Fibroblast of the aortic adventitia (primary cell): ENCODE results near the gene FRAS1. TPM values are rescaled to one million over a fixed set of nuclear protein-coding genes. Genes with fewer than 3 reads are reported as not detected.

ENCODE experiments used
- DNase-seq: peaks from one replicate; pipeline ENCODE4 v3.0.0-alpha.2; 2010; ENCODE audit warnings: low read depth
- H3K4me3 ChIP-seq: 2 replicates; pipeline ENCODE4 v1.5.1; 2011; ENCODE audit warnings: low read depth, mild to moderate bottlenecking, control low read depth, low read length, moderate library complexity
- CTCF ChIP-seq: IDR thresholded peaks from 2 replicates; pipeline ENCODE4 v1.5.1; 2011; ENCODE audit warnings: mild to moderate bottlenecking, low read length, control low read depth, inconsistent platforms; ENCODE audit not compliant: insufficient read depth
- total RNA-seq: library from RNA; depleted of rRNA; stranded (reverse); fragments of >200 nt; gene quantifications from 2 replicates; pipeline ENCODE4 v1.2.3, GENCODE V29; 2012; ENCODE audit warnings: low replicate concordance

FRAS1 gene
- total RNA-seq, 1 donor, result 1.9 TPM

- no peak overlapping the region for H3K4me3 ChIP-seq
- TF ChIP-seq CTCF, result no peak
- DNase-seq, result no peak
Measured at GRCh38 chr4:78439328-78439727, 382.2 kb downstream of the FRAS1 start.

GRCh38 chr4:78441756-78442155 is 384.6 kb downstream of the FRAS1 start:
- no peak for TF ChIP-seq CTCF
- DNase-seq, result no peak
- H3K4me3 ChIP-seq, result no peak overlapping the region

GRCh38 chr4:78446619-78447018 is 389.5 kb downstream of the FRAS1 start:
- no peak overlapping the region for H3K4me3 ChIP-seq
- TF ChIP-seq CTCF, result no peak
- DNase-seq, result no peak

- TF ChIP-seq CTCF, result no peak
- DNase-seq, result no peak
- H3K4me3 ChIP-seq, result no peak overlapping the region
Measured at GRCh38 chr4:78451407-78451806, 394.3 kb downstream of the FRAS1 start.

- no peak for DNase-seq
- H3K4me3 ChIP-seq, result no peak overlapping the region
- TF ChIP-seq CTCF, result no peak
Measured at GRCh38 chr4:78454016-78454415, 396.9 kb downstream of the FRAS1 start.

- no peak for DNase-seq
- no peak for TF ChIP-seq CTCF
- H3K4me3 ChIP-seq, result no peak overlapping the region
Measured at GRCh38 chr4:78457751-78458150, 400.6 kb downstream of the FRAS1 start.

- no peak for TF ChIP-seq CTCF
Measured at GRCh38 chr4:78459327-78459726, 402.2 kb downstream of the FRAS1 start.

More at GRCh38 chr4:78459327-78459726, 402.2 kb downstream of the FRAS1 start:
- no peak overlapping the region for H3K4me3 ChIP-seq
- no peak for DNase-seq
